ENCODE data around the gene IL1A. TPM values are rescaled to one million over a fixed set of nuclear protein-coding genes. Genes with fewer than 3 reads are reported as not detected.

IL1A gene
- total and polyA plus RNA-seq, 9 of the 15 experiments (the other 6 are each of a cell fraction or from before 2014, with no cell fraction given), result 0.03 to 0.27 (median 0.14) TPM; not detected in 2

DNA sequence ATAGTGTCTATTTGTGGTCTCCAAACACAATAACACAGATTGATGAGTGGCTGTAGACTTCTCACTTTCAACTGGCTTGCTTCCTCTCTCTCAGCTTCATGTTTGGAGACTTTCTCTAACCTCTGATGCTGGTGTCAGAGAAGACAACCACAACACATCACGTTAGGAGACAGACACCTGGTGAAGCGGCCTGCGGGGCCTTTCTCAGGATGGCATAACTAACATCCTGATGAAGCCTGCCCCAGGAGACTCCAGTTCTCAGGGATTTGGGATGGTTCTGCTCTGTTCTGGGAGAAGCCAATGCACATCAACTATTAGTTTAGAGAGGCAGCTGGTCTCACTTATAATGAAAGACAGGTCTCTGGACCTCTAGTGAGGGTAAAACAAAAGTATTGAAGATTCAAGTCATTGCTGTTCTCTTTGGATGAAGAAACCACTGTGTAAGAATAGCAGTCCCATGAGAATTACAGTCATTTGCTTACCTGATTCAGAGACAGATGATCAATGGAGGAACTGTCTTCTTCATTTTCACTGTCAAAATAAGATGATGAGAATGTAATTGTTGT is 2.0 kb downstream of the IL1A start:
- no peak overlapping the region for H3K4me3 ChIP-seq
- intact Hi-C loops (cut with micrococcal nuclease) (no loop called here), in situ Hi-C loops (cut with MboI) (no loop called here)
- no peaks in the 10 kb centered on the region for H3K79me2 ChIP-seq (ENCODE audit: control insufficient read depth, insufficient read depth, low read length)
- H3K27me3 ChIP-seq (ENCODE audit: control insufficient read depth in 2 of 2, insufficient read depth in 2 of 2, low read length in 2 of 2), result no peaks in the 10 kb centered on the region
- H3K27ac ChIP-seq (ENCODE audit: extremely low read depth, low read depth, low read length), result no peak overlapping the region
- TF ChIP-seq ZFP30 (CRISPR knock-in tag; IDR thresholded peaks at IDR 0.05; ENCODE audit: borderline replicate concordance) (no peak), BRD4 (IDR thresholded peaks at IDR 0.05) (no peak), ZNF75A (CRISPR knock-in tag; IDR thresholded peaks at IDR 0.05) (no peak), ZNF253 (CRISPR knock-in tag; conservative IDR thresholded peaks at IDR 0.05) (no peak), PURB (CRISPR knock-in tag; IDR thresholded peaks at IDR 0.05; ENCODE audit: low read depth) (no peak), NFE2 (IDR thresholded peaks at IDR 0.05; ENCODE audit: low read depth) (no peak), ZNF586 (CRISPR knock-in tag; conservative IDR thresholded peaks at IDR 0.05) (no peak), CBFA2T2 (conservative IDR thresholded peaks at IDR 0.05) (no peak), SREBF2 (CRISPR knock-in tag; IDR thresholded peaks at IDR 0.05) (no peak), RBM14 (IDR thresholded peaks at IDR 0.05; ENCODE audit: borderline replicate concordance, insufficient read depth, low read depth, low read length) (no peak), SMARCC2 (IDR thresholded peaks at IDR 0.05; ENCODE audit: low read depth) (no peak), GTF2A2 (tag; IDR thresholded peaks at IDR 0.05) (no peak), ARID2 (IDR thresholded peaks at IDR 0.05) (no peak), FUS (optimal IDR thresholded peaks at IDR 0.05; ENCODE audit: low read depth, low read length) (no peak)
- TF ChIP-seq, protein P1, sequence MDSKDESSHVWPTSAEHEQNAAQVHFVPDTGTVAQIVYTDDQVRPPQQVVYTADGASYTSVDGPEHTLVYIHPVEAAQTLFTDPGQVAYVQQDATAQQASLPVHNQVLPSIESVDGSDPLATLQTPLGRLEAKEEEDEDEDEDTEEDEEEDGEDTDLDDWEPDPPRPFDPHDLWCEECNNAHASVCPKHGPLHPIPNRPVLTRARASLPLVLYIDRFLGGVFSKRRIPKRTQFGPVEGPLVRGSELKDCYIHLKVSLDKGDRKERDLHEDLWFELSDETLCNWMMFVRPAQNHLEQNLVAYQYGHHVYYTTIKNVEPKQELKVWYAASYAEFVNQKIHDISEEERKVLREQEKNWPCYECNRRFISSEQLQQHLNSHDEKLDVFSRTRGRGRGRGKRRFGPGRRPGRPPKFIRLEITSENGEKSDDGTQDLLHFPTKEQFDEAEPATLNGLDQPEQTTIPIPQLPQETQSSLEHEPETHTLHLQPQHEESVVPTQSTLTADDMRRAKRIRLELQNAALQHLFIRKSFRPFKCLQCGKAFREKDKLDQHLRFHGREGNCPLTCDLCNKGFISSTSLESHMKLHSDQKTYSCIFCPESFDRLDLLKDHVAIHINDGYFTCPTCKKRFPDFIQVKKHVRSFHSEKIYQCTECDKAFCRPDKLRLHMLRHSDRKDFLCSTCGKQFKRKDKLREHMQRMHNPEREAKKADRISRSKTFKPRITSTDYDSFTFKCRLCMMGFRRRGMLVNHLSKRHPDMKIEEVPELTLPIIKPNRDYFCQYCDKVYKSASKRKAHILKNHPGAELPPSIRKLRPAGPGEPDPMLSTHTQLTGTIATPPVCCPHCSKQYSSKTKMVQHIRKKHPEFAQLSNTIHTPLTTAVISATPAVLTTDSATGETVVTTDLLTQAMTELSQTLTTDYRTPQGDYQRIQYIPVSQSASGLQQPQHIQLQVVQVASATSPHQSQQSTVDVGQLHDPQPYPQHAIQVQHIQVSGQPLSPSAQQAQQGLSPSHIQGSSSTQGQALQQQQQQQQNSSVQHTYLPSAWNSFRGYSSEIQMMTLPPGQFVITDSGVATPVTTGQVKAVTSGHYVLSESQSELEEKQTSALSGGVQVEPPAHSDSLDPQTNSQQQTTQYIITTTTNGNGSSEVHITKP (IDR thresholded peaks at IDR 0.05; ENCODE audit: partially characterized antibody), result no peak
- TF ChIP-seq, protein P2, sequence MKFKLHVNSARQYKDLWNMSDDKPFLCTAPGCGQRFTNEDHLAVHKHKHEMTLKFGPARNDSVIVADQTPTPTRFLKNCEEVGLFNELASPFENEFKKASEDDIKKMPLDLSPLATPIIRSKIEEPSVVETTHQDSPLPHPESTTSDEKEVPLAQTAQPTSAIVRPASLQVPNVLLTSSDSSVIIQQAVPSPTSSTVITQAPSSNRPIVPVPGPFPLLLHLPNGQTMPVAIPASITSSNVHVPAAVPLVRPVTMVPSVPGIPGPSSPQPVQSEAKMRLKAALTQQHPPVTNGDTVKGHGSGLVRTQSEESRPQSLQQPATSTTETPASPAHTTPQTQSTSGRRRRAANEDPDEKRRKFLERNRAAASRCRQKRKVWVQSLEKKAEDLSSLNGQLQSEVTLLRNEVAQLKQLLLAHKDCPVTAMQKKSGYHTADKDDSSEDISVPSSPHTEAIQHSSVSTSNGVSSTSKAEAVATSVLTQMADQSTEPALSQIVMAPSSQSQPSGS (CRISPR knock-in tag; IDR thresholded peaks at IDR 0.05), result no peak
- TF ChIP-seq, protein P3, sequence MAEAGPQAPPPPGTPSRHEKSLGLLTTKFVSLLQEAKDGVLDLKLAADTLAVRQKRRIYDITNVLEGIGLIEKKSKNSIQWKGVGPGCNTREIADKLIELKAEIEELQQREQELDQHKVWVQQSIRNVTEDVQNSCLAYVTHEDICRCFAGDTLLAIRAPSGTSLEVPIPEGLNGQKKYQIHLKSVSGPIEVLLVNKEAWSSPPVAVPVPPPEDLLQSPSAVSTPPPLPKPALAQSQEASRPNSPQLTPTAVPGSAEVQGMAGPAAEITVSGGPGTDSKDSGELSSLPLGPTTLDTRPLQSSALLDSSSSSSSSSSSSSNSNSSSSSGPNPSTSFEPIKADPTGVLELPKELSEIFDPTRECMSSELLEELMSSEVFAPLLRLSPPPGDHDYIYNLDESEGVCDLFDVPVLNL (CRISPR knock-in tag; IDR thresholded peaks at IDR 0.05; ENCODE audit: low read depth), result no peak
- ChIA-PET POLR2A (no interaction called here), CTCF (ENCODE audit: low intra/inter-chr PET ratio) (no interaction called here)
- H3K9me3 ChIP-seq (replicated peaks; ENCODE audit: control insufficient read depth, insufficient read depth, low read depth, low read length), result no peaks in the 10 kb centered on the region
- 63% methylated on average over 3 of the region's 3 CpGs for WGBS (ENCODE audit: insufficient coverage, low coverage, missing lambda C conversion rate)
- no peak overlapping the region for H2AFZ ChIP-seq (ENCODE audit: low read depth, low read length)
- no peaks in the 10 kb centered on the region for H3K36me3 ChIP-seq (ENCODE audit: control insufficient read depth, insufficient read depth, low read length)
- H3K4me1 ChIP-seq (replicated peaks in 1 of 2; ENCODE audit: control insufficient read depth in 2 of 2, insufficient read depth in 2 of 2, low read length in 2 of 2), result peaks cover 0 to 18% of the 10 kb centered on the region in 2 experiments; a peak in 4 of 5 replicates
- H3K4me2 ChIP-seq (ENCODE audit: insufficient read depth, low read length), result no peak overlapping the region
- FAIRE-seq (no peak), ATAC-seq (no peak), DNase-seq (ENCODE audit: extremely low read depth in 1 of 4, low spot score in 3 of 4) (no peak)
- H4K20me1 ChIP-seq (replicated peaks; ENCODE audit: control insufficient read depth, insufficient read depth, low read length), result no peaks in the 10 kb centered on the region
- H3K9me1 ChIP-seq (ENCODE audit: control insufficient read depth, insufficient read depth, low read length), result no peaks in the 10 kb centered on the region
- no TSS peak for BruUV-seq (replicated peaks)
- H3K9ac ChIP-seq (ENCODE audit: insufficient read depth in 1 of 2, low read depth in 2 of 2, low read length in 2 of 2), result no peak overlapping the region

All from K562 (cell line).